HT1080 (cell line): ENCODE measurements around the gene CD96. TPM values are rescaled to one million over a fixed set of nuclear protein-coding genes. Genes with fewer than 3 reads are reported as not detected.

Experiments used
- DNase-seq: peaks from one replicate; pipeline ENCODE4 v3.0.0-alpha.2; 2015; ENCODE audit warnings: low read depth
- total RNA-seq: library from RNA; depleted of rRNA; stranded (reverse); fragments of >200 nt; shearing (Covaris generic); gene quantifications from 2 replicates; pipeline ENCODE4 v1.2.3, GENCODE V29; 2014

Gene CD96
- total RNA-seq, 1 experiment from 2014 or later: 0.14 TPM

DNA sequence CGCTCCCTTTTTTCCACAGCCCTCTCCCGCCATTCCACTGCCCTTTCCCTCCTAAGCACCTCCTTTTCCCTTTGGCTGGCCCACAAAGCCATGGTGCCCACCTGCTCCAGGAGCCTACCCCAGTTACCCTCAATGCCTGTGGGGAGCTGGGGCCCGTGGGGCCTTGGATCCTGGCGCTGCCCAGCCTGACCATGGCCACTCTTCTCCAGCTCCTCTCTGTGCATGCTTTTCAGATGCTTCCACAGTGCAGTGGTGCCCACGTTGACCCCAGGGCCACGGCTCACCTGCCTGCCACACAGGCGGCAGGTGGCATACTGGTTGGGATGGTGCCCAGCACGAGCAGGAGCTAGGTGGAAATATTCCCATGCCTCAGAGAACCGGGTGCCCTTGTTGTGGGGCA is 51.7 kb downstream of the CD96 start:
- DNase-seq: no peak

GRCh38 chr3:111594205-111594604 is 52.2 kb downstream of the CD96 start:
- peak; percentile 93 for DNase-seq

- no peak for DNase-seq
Observed at GRCh38 chr3:111594781-111595180, 52.8 kb downstream of the CD96 start.

DNA sequence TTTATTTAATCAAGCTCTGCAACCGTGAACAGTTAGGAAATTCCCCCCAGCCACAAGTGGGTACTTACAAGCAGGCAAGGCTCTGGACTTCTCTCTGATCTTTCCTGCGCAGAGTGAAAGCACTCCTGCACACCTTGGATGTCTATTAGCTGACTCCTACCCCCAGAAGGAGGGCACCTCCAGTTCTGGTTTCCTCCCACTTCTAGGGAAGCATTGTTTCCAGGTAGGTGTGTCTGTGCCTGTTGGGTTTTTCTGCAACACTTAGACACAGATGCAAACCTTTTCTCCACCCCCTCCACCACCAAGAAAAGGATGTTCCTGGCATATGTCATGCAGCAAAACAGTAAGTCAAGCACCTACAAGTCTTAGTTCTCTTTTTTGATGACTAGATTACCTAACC is 53.2 kb downstream of the CD96 start, which contains the start of gene ZBED2:
TSS of gene ZBED2 (minus strand) at position 115 of the 400 bp plus-strand sequence. CDS start 1,145 bp downstream, outside the sequence.
- DNase-seq: no peak

DNA sequence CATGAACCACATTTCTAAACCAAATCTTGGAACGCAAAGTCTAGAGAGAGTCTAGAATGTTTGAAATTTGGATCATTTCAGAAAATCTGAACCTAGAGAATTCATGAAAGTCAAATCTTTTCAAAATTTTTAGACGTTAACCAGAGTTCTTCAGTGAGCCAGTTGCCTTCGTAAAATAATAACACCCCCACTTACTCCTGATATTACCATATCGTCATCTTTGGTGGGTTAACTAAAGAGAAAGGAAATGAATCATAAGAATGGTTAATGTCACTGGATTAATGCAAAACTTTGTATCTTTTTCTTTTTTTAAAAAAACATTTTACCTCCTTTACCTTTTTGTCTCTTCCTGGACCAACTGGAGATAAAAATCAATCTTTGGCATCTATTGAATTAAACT is 54.3 kb downstream of the CD96 start:
- DNase-seq: no peak

DNA sequence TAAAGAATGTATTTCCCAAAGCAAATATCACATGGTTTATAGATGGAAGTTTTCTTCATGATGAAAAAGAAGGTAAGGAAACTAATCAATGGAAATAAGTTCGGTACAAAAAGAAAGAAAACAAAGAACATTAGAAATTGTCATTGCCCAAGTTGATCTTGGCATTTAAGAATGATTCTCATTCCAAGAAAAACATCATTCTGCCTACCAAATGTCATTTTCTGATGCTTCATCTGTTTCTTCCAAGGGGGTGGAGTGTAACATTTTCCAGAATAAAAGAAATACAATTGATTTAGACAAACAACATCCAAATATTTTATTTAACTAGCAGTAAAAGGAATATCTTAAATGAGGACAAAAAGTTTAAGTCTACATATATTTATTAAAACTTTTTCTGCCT is 56.1 kb downstream of the CD96 start:
- DNase-seq: no peak

GRCh38 chr3:111598552-111598951 is 56.6 kb downstream of the CD96 start:
- DNase-seq: no peak

- no peak for DNase-seq
Observed at GRCh38 chr3:111601810-111602209, 59.8 kb downstream of the CD96 start.

GRCh38 chr3:111603679-111604078 is 61.7 kb downstream of the CD96 start:
- no peak for DNase-seq

DNA sequence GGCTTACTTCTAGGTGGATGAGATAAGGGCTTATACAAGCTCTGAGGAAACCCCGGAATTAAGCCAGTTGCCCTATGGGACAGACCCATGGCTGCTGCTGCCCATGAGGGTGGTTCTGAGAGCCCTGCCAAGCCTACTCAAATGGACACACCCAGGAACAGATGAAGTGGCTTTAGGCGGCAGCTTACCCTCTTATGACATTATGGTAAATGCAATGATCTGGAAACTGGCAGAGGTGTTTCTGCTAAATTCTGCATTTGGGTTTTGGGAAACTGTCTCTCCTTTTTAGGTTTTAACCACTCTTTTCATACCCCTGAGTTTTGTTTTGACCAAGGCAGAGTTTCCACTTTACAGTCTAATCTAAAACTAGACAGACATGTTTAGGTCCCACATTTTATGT is 62.1 kb downstream of the CD96 start:
- no peak for DNase-seq

DNA sequence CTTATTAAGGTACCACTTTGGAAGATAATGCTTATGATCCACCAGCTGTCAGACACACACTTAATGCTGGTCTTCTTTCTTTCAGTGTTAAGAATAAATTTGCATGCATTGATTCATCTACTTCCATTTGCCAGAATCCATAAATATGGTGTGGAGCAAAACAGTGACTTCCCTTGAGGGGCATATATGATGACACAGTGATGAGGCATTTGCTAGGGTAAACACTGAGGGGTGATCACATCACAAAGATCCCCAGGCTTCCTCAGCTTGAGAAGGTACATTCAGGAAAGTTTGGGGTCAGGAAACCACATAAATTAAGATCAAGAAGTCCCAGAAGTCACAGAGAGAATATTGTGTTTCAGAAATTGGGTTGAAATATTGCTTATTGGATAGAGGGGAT is 63.0 kb downstream of the CD96 start:
- peak; percentile 81 for DNase-seq

DNA sequence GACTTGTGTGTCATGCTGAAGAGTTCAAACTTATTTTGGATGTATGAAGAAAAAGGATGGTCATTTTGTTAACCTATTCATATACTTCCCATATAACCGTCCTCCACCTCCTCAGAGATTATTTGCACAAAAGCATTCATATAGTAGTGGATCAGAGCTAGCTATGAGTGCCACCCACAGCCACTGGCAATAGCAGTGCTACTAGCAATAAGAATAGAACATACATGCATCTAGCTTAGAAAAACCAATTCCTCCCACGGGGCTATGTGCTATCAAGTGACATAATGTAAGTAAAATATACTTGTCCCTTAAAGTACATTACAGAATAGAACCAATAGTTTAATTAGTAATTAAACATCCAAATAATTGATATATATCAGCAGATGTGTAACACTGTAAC is 63.5 kb downstream of the CD96 start:
- no peak for DNase-seq

- no peak for DNase-seq
Observed at GRCh38 chr3:111607240-111607920, 65.4 kb downstream of the CD96 start.

- DNase-seq: no peak
Observed at GRCh38 chr3:111608383-111608782, 66.4 kb downstream of the CD96 start.

GRCh38 chr3:111609700-111610099 is 67.7 kb downstream of the CD96 start:
- no peak for DNase-seq

- DNase-seq: peak; percentile 73
Observed at GRCh38 chr3:111610189-111610588, 68.2 kb downstream of the CD96 start.

- DNase-seq: peak; percentile 27
Observed at GRCh38 chr3:111610612-111611054, 68.6 kb downstream of the CD96 start.

GRCh38 chr3:111613294-111613693 is 71.3 kb downstream of the CD96 start:
- DNase-seq: no peak

GRCh38 chr3:111615880-111616279 is 73.9 kb downstream of the CD96 start:
- DNase-seq: no peak

DNA sequence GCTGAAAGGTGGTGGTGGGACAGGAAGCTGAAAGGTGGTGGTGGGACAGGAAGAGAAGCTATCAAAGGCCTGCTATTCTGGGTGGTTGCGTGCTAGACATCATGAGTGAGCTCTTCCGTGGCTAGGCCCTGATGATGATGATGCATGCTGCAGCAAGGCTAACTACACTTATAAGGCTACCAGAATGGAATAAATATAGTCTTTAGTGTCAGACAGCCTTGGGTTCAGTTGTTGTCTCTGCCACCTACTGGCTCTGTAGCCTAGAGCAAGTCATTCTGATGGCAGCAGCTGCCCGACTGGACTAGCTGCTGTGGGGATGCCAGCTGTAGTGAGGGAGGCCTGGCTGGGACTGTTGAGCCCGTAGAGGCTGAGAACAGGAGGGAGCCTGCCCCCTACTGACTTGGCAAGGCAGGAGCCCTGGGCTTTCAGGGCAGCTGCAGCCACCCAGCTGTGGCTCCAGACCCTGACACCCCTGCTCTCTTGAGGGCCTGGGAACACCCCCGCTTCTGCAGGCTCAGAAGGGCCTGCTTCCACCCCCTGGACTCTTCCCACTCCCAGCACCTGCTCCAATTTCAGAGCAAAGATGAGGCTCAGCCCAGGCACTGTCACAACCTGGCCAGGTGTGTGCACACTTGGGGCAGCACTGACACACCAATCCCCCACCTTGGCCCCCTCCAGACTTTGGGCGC is 74.6 kb downstream of the CD96 start:
- peak; percentile 75 for DNase-seq

DNA sequence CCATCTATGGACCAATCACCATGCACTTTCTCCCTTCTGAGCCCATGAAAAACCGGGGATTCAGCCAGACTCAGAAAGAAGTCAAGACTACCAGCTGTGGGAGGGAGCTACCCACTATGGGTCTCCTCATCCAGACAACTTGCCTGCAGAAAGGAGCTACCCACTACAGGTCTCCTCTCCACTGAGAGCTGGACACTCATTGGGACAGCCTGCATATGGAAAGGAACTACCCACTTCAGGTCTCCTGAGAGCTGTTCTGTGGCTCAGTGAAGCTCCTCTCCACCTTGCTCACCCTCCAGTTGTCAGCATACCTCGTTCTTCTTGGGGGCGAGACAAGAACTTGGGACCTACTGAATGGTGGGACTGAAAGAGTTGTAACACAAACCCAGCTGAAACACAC is 75.4 kb downstream of the CD96 start:
- DNase-seq: no peak

- no peak for DNase-seq
Observed at GRCh38 chr3:111617912-111618601, 76.1 kb downstream of the CD96 start.
